ENCODE data around the gene ITCH. TPM values are rescaled to one million over a fixed set of nuclear protein-coding genes. Genes with fewer than 3 reads are reported as not detected.
A peak's percentile ranks its signal among the peaks of the same experiment; 100 is the strongest.

ITCH gene
- total RNA-seq, 4 donors from 2014 or later: 50.3 to 64.3 (median 52.8) TPM

DNA sequence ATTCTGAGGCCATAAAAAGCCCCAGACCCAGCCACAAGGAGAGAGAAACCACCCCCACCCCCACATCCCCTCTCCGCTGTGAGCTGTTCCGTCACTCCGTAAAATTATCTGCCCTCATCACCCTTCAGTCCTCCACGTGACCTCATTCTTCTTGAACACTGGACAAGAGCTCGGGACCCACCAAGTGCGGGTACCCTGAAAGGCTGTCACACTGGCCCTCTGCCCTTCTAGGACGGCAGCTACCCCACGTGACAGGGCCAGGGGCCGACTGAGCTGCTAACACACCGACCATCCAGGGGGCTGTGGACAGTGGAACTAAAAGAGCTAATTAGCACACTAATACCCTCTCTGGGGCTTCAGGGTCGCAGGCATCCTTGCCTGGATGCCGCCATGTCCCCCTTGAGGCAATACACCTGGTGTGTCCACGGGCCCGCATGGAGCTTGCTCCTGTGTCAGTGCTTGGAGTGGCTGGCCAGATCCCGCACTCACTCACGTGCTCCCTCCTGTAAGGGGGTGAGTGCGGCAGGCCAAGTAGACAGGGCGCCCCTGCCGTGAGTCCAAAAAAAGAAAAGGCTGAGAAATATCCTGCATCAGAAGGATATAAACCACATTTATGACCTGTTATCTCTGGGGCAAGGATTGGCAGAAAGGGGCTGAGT lies 30.7 kb upstream of the ITCH start:
- H3K4me3 ChIP-seq: no peak overlapping the region
- H3K4me1 ChIP-seq: peaks cover 0 to 5% (median 2%) of the 10 kb centered on the region in 4 donors
- 86% methylated on average over 19 of the region's 19 CpGs for WGBS
- no peaks in the 10 kb centered on the region for H3K9me3 ChIP-seq
- no peak for DNase-seq (ENCODE audit: extremely low spot score)
- H3K27me3 ChIP-seq: no peaks in the 10 kb centered on the region
- intact Hi-C loops (cut with DNase I): no loop called here
- no peak overlapping the region for H3K27ac ChIP-seq (replicated peaks in 1 of 4)
- no peaks in the 10 kb centered on the region for H3K36me3 ChIP-seq
- TF ChIP-seq POLR2A (IDR thresholded peaks at IDR 0.05; ENCODE audit: low read depth) (no peak), POLR2AphosphoS5 (IDR thresholded peaks at IDR 0.05) (no peak), EP300 (IDR thresholded peaks at IDR 0.05) (no peak)
- TF ChIP-seq, protein P1, sequence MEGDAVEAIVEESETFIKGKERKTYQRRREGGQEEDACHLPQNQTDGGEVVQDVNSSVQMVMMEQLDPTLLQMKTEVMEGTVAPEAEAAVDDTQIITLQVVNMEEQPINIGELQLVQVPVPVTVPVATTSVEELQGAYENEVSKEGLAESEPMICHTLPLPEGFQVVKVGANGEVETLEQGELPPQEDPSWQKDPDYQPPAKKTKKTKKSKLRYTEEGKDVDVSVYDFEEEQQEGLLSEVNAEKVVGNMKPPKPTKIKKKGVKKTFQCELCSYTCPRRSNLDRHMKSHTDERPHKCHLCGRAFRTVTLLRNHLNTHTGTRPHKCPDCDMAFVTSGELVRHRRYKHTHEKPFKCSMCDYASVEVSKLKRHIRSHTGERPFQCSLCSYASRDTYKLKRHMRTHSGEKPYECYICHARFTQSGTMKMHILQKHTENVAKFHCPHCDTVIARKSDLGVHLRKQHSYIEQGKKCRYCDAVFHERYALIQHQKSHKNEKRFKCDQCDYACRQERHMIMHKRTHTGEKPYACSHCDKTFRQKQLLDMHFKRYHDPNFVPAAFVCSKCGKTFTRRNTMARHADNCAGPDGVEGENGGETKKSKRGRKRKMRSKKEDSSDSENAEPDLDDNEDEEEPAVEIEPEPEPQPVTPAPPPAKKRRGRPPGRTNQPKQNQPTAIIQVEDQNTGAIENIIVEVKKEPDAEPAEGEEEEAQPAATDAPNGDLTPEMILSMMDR (IDR thresholded peaks at IDR 0.05): no peak

- intact Hi-C loops (cut with DNase I): no loop called here
- Histone ChIP-seq H3K27ac (replicated peaks in 1 of 4) (peak overlapping the region in 1 of 4 donors; percentile 33), H3K36me3 (no peaks in the 10 kb centered on the region), H3K4me1 (peaks cover 0 to 5% (median 2%) of the 10 kb centered on the region in 4 donors), H3K4me3 (no peak overlapping the region), H3K27me3 (no peaks in the 10 kb centered on the region), H3K9me3 (no peaks in the 10 kb centered on the region)
- WGBS: 81% methylated on average over 4 of the region's 4 CpGs
- DNase-seq (ENCODE audit: extremely low spot score): no peak
- TF ChIP-seq POLR2A (IDR thresholded peaks at IDR 0.05; ENCODE audit: low read depth): no peak
- TF ChIP-seq EP300 (IDR thresholded peaks at IDR 0.05): no peak
- TF ChIP-seq, protein P1 (IDR thresholded peaks at IDR 0.05): no peak
- TF ChIP-seq POLR2AphosphoS5 (IDR thresholded peaks at IDR 0.05): no peak
Observed at GRCh38 chr20:34333786-34334185, 29.3 kb upstream of the ITCH start.

GRCh38 chr20:34334654-34335407 lies 28.2 kb upstream of the ITCH start:
- no peaks in the 10 kb centered on the region for H3K27me3 ChIP-seq
- DNase-seq (ENCODE audit: extremely low spot score): no peak
- H3K4me3 ChIP-seq: no peak overlapping the region
- no peak for TF ChIP-seq POLR2A (IDR thresholded peaks at IDR 0.05; ENCODE audit: low read depth)
- TF ChIP-seq, protein P1 (IDR thresholded peaks at IDR 0.05): no peak
- TF ChIP-seq POLR2AphosphoS5 (IDR thresholded peaks at IDR 0.05): no peak
- TF ChIP-seq EP300 (IDR thresholded peaks at IDR 0.05): no peak
- peak overlapping the region in 1 of 4 donors; percentile 33 for H3K27ac ChIP-seq (replicated peaks in 1 of 4)
- H3K9me3 ChIP-seq: no peaks in the 10 kb centered on the region
- peaks cover 0 to 5% (median 2%) of the 10 kb centered on the region in 4 donors for H3K4me1 ChIP-seq
- H3K36me3 ChIP-seq: no peaks in the 10 kb centered on the region
- 79% methylated on average over 4 of the region's 5 CpGs for WGBS
- intact Hi-C loops (cut with DNase I): no loop called here

- DNase-seq (ENCODE audit: extremely low spot score): no peak
- Histone ChIP-seq H3K9me3 (no peaks in the 10 kb centered on the region), H3K27me3 (no peaks in the 10 kb centered on the region), H3K4me3 (no peak overlapping the region), H3K27ac (replicated peaks in 1 of 4) (no peak overlapping the region), H3K36me3 (no peaks in the 10 kb centered on the region), H3K4me1 (no peaks in the 10 kb centered on the region)
- TF ChIP-seq POLR2AphosphoS5 (IDR thresholded peaks at IDR 0.05): no peak
- no peak for TF ChIP-seq EP300 (IDR thresholded peaks at IDR 0.05)
- TF ChIP-seq, protein P1 (IDR thresholded peaks at IDR 0.05): no peak
- no peak for TF ChIP-seq POLR2A (IDR thresholded peaks at IDR 0.05; ENCODE audit: low read depth)
- 65% methylated on average over 1 of the region's 1 CpG for whole genome bisulfite sequencing
- intact Hi-C loops (cut with DNase I): no loop called here
Observed at GRCh38 chr20:34337544-34337943, 25.5 kb upstream of the ITCH start.
